ENCODE measurements around the gene ANGPTL2.

DNA sequence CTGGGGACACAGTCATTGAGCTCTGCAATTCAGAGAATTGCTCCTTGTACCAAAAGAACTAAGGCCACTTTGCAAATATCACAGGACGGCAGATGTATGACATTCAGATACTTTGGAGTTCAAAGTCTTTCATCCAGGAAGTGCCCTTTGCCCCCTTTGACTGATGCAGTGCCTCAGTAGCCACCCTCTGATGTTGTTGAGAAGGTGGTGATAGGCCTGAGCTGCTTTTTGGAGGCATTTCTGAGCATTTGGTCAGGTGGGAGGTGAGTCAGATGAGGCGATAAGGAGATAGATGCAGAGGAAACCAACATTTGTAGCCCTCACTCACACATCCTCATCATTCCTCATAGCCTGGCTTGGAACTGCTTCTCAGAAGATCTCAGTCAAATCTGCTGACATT, 63.4 kb downstream of the ANGPTL2 start:
- TF ChIP-seq POLR2AphosphoS5 (IDR thresholded peaks at IDR 0.05) (no peak), POLR2A (IDR thresholded peaks at IDR 0.05) (no peak)
- TF ChIP-seq, protein P1, sequence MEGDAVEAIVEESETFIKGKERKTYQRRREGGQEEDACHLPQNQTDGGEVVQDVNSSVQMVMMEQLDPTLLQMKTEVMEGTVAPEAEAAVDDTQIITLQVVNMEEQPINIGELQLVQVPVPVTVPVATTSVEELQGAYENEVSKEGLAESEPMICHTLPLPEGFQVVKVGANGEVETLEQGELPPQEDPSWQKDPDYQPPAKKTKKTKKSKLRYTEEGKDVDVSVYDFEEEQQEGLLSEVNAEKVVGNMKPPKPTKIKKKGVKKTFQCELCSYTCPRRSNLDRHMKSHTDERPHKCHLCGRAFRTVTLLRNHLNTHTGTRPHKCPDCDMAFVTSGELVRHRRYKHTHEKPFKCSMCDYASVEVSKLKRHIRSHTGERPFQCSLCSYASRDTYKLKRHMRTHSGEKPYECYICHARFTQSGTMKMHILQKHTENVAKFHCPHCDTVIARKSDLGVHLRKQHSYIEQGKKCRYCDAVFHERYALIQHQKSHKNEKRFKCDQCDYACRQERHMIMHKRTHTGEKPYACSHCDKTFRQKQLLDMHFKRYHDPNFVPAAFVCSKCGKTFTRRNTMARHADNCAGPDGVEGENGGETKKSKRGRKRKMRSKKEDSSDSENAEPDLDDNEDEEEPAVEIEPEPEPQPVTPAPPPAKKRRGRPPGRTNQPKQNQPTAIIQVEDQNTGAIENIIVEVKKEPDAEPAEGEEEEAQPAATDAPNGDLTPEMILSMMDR (IDR thresholded peaks at IDR 0.05) = no peak
